Cardiac fibroblast (primary cell): ENCODE results near the gene GNPNAT1.

ENCODE experiments used
- DNase-seq, 2 donors: peaks; one replicate each; pipeline versions ENCODE4 v3.0.0 to v3.0.0-alpha.2; 2010; ENCODE audit warnings: low read depth in 2 of 2
- H3K4me3 ChIP-seq, 2 donors: replicated peaks in 1 of 2; 1 replicate in 1 of 2; 2 replicates in 1 of 2; pipeline ENCODE4 v1.5.1; 2011; ENCODE audit warnings: low read depth in 2 of 2, low read length in 2 of 2, mild to moderate bottlenecking in 2 of 2, moderate library complexity in 1 of 2
- CTCF ChIP-seq: IDR thresholded peaks from one replicate; pipeline ENCODE4 v1.5.1; 2011; ENCODE audit warnings: low read depth, mild to moderate bottlenecking, low read length, inconsistent platforms

GNPNAT1 gene

GRCh38 chr14:52806115-52806514 lies 14.7 kb upstream of the GNPNAT1 start:
- no peak for DNase-seq
- H3K4me3 ChIP-seq = no peak overlapping the region
- TF ChIP-seq CTCF = no peak

- H3K4me3 ChIP-seq = no peak overlapping the region
- DNase-seq = peak in 1 of 2 donors; percentile 97
- TF ChIP-seq CTCF = no peak
These were observed 11.2 kb upstream of the GNPNAT1 start for GRCh38 chr14:52802597-52802996.

GRCh38 chr14:52801014-52801712 lies 9.8 kb upstream of the GNPNAT1 start:
- no peak for TF ChIP-seq CTCF

GRCh38 chr14:52798826-52799225 lies 7.4 kb upstream of the GNPNAT1 start:
- no peak overlapping the region for H3K4me3 ChIP-seq
- TF ChIP-seq CTCF = no peak
- DNase-seq = no peak

More at GRCh38 chr14:52801014-52801712, 9.8 kb upstream of the GNPNAT1 start:
- DNase-seq = peak; percentile 64 to 98
- no peak overlapping the region for H3K4me3 ChIP-seq

- TF ChIP-seq CTCF = no peak
- DNase-seq = no peak
- H3K4me3 ChIP-seq = no peak overlapping the region
These were observed 6.2 kb upstream of the GNPNAT1 start for GRCh38 chr14:52797653-52798052.

GRCh38 chr14:52793061-52793460 lies 1.7 kb upstream of the GNPNAT1 start:
- no peak for TF ChIP-seq CTCF
- DNase-seq = no peak
- no peak overlapping the region for H3K4me3 ChIP-seq

- peak overlapping the region; percentile 35 to 58 for H3K4me3 ChIP-seq
- DNase-seq = no peak
- TF ChIP-seq CTCF = no peak
These were observed 649 bp upstream of the GNPNAT1 start for GRCh38 chr14:52792097-52792415.
